Upper lobe of right lung (tissue), 1 donor: ENCODE results near the gene PEX11A. TPM values are rescaled to one million over a fixed set of nuclear protein-coding genes. Genes with fewer than 3 reads are reported as not detected.

ENCODE experiments used
- ATAC-seq: fragments of 200-7000 bp; cut with Tn5 transposase; one replicate; pipeline ENCODE4 v1.9.1; 2020; ENCODE audit warnings: mild to moderate bottlenecking, moderate library complexity
- DNase-seq: peaks from one replicate; pipeline ENCODE4 v3.0.0-alpha.2; 2020
- H3K27ac ChIP-seq: fragments of 200-600 bp; one replicate; pipeline ENCODE4 v1.8.0; 2022
- H3K27me3 ChIP-seq: fragments of 200-600 bp; one replicate; pipeline ENCODE4 v1.8.0; 2022; ENCODE audit warnings: mild to moderate bottlenecking
- H3K36me3 ChIP-seq: fragments of 200-600 bp; one replicate; pipeline ENCODE4 v1.8.0; 2022
- H3K4me1 ChIP-seq: fragments of 200-600 bp; one replicate; pipeline ENCODE4 v1.8.0; 2022
- H3K4me3 ChIP-seq: fragments of 200-600 bp; one replicate; pipeline ENCODE4 v1.8.0; 2022; ENCODE audit warnings: mild to moderate bottlenecking
- H3K9me3 ChIP-seq: fragments of 200-600 bp; one replicate; pipeline ENCODE4 v1.8.0; 2022
- CTCF ChIP-seq: fragments of 200-600 bp; IDR thresholded peaks from one replicate; pipeline ENCODE4 v1.8.0; 2022; ENCODE audit warnings: antibody characterized with exemption
- intact Hi-C: fragments of 100-400 bp; cut with DNase I; formaldehyde crosslinking; loops from one replicate; pipeline ENCODE4 v1.11.0; 2022
- total RNA-seq: library from RNA; stranded (reverse); fragmentation: NEBNext Ultra II Directional; extraction: Animal tissue kit (Norgen Biotek cat#: 25700); gene quantifications from one replicate; pipeline ENCODE4 v1.2.1, GENCODE V29; 2021
- donor health status: DM: no; HTN: yes; CAD: no; lungs with severe emphysema.

Gene PEX11A
- total RNA-seq, 1 donor from 2014 or later = 9.1 TPM

- no peak overlapping the region for H3K4me3 ChIP-seq
- intact Hi-C loops = no loop called here
- no peaks in the 10 kb centered on the region for H3K36me3 ChIP-seq
- H3K4me1 ChIP-seq = no peaks in the 10 kb centered on the region
- no peaks in the 10 kb centered on the region for H3K9me3 ChIP-seq
- TF ChIP-seq CTCF = no peak
- H3K27ac ChIP-seq = no peak overlapping the region
- no peaks in the 10 kb centered on the region for H3K27me3 ChIP-seq
- ATAC-seq (no peak), DNase-seq (no peak)
Measured at GRCh38 chr15:89674526-89674925, 16.0 kb downstream of the PEX11A start.

GRCh38 chr15:89673165-89673512, 17.4 kb downstream of the PEX11A start:
- DNase-seq (no peak), ATAC-seq (peak; percentile 39)
- no peak overlapping the region for H3K27ac ChIP-seq
- H3K9me3 ChIP-seq = no peaks in the 10 kb centered on the region
- H3K4me3 ChIP-seq = no peak overlapping the region
- no peaks in the 10 kb centered on the region for H3K4me1 ChIP-seq
- intact Hi-C loops = no loop called here
- TF ChIP-seq CTCF = peak; percentile 30
- no peaks in the 10 kb centered on the region for H3K27me3 ChIP-seq
- no peaks in the 10 kb centered on the region for H3K36me3 ChIP-seq

GRCh38 chr15:89672221-89673164, 18.1 kb downstream of the PEX11A start:
- intact Hi-C loops = no loop called here
- Histone ChIP-seq H3K9me3 (no peaks in the 10 kb centered on the region), H3K27me3 (no peaks in the 10 kb centered on the region), H3K36me3 (no peaks in the 10 kb centered on the region), H3K4me3 (no peak overlapping the region), H3K4me1 (no peaks in the 10 kb centered on the region), H3K27ac (no peak overlapping the region)
- ATAC-seq (no peak), DNase-seq (no peak)
- no peak for TF ChIP-seq CTCF

GRCh38 chr15:89671687-89672086, 18.9 kb downstream of the PEX11A start:
- ATAC-seq (no peak), DNase-seq (no peak)
- Histone ChIP-seq H3K9me3 (no peaks in the 10 kb centered on the region), H3K4me3 (no peak overlapping the region), H3K27ac (no peak overlapping the region), H3K4me1 (no peaks in the 10 kb centered on the region), H3K36me3 (no peaks in the 10 kb centered on the region), H3K27me3 (no peaks in the 10 kb centered on the region)
- intact Hi-C loops = no loop called here
- TF ChIP-seq CTCF = no peak

- Histone ChIP-seq H3K36me3 (no peaks in the 10 kb centered on the region), H3K4me3 (no peak overlapping the region), H3K9me3 (no peaks in the 10 kb centered on the region), H3K27ac (no peak overlapping the region), H3K27me3 (no peaks in the 10 kb centered on the region), H3K4me1 (no peaks in the 10 kb centered on the region)
- ATAC-seq (no peak), DNase-seq (no peak)
- no peak for TF ChIP-seq CTCF
- intact Hi-C loops = no loop called here
Measured at GRCh38 chr15:89670971-89671560, 19.5 kb downstream of the PEX11A start.
